Endometrial microvascular endothelial cells (primary cell): ENCODE measurements around the gene AVPR1A. TPM values are rescaled to one million over a fixed set of nuclear protein-coding genes. Genes with fewer than 3 reads are reported as not detected.

Experiments used
- in situ Hi-C: cut with HindIII; loops from 2 replicates; pipeline ENCODE4 v1.10.0; 2017; ENCODE audit warnings: low sequenced_read_pairs, low pct_unique_long_range_greater_than_20kb; ENCODE audit errors: inconsistent ontology term
- total RNA-seq: library from RNA; depleted of rRNA; stranded (reverse); fragments of >200 nt; gene quantifications from one replicate; pipeline ENCODE4 v1.2.3, GENCODE V29; 2015; ENCODE audit errors: inconsistent ontology term

AVPR1A gene
- total RNA-seq, 1 donor from 2014 or later = not detected

- in situ Hi-C loops = no loop called here
These were observed 49.1 kb downstream of the AVPR1A start for GRCh38 chr12:63101920-63102319.

- in situ Hi-C loops = no loop called here
These were observed 52.1 kb downstream of the AVPR1A start for GRCh38 chr12:63098851-63099250.

- in situ Hi-C loops = no loop called here
These were observed 55.5 kb downstream of the AVPR1A start for GRCh38 chr12:63095369-63095980.

GRCh38 chr12:63093711-63094110, 57.3 kb downstream of the AVPR1A start:
- in situ Hi-C loops = no loop called here

GRCh38 chr12:63093084-63093483, 57.9 kb downstream of the AVPR1A start:
- in situ Hi-C loops = no loop called here

Other genes with a start within 250 kb of the AVPR1A start
- 2.0 TPM for gene PPM1H, start 216.1 kb downstream of the AVPR1A start, total RNA-seq